ENCODE measurements around the gene RYR3. TPM values are rescaled to one million over a fixed set of nuclear protein-coding genes. Genes with fewer than 3 reads are reported as not detected.

Gene RYR3
- polyA plus RNA-seq, 1 donor (not counting 4 experiments of a cell fraction or from before 2014, with no cell fraction given): 0.04 TPM

DNA sequence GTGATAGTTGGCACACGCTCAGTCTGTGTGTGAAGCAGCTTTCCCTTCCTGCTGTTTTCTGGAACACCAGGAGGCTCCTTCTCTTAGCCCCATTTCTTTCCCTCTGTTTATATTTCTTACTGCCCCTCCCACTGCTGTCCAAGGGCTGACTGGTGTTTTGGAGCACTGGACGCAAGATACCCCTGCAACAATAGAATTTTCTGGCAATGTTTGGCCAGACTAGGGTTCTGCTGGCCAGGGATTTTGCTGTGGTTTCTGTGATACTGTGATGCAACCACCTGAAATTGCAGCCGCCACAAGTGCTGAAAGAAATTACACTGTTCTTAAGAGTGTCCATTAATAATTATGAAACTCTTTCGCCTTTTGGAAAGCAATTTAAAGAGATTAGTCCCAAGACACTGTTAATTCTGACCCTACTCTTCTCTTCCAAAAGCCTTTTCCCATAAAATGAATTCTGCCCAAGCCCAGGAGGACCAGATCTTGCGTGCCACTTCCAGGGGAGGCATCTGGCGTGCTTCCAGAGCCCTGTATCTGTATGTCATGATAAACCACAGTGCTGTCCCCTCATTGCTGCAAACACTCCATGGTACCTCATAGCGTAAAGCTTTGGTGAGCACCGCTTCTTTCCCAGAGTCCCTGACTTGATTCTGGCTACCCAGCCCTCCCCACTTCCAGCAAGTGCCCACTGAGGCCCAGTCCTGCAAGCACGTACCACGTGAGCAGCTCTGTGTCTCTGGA, 498.1 kb downstream of the RYR3 start:
- Histone ChIP-seq H4K20me1 (ENCODE audit: control insufficient read depth, extremely low read depth, insufficient read depth, low read length) (no peaks in the 10 kb centered on the region), H3K36me3 (ENCODE audit: control insufficient read depth in 2 of 2, extremely low read depth in 1 of 2, insufficient read depth in 2 of 2, low read length in 2 of 2) (no peaks in the 10 kb centered on the region), H3K27ac (ENCODE audit: control insufficient read depth, insufficient read depth, low read length) (no peak overlapping the region), H3K79me2 (ENCODE audit: control insufficient read depth, insufficient read depth, low read length) (no peaks in the 10 kb centered on the region), H3K9ac (ENCODE audit: control insufficient read depth, extremely low read depth, insufficient read depth, low read length) (no peak overlapping the region), H3K4me3 (ENCODE audit: control insufficient read depth in 2 of 3, extremely low read depth in 1 of 3, insufficient read depth in 2 of 3, low read depth in 1 of 3, low read length in 3 of 3) (no peak overlapping the region), H3K27me3 (ENCODE audit: control insufficient read depth, extremely low read depth, insufficient read depth, low read length) (no peaks in the 10 kb centered on the region), H3K9me3 (ENCODE audit: control insufficient read depth, low read depth, low read length) (no peaks in the 10 kb centered on the region), H3K4me1 (ENCODE audit: control insufficient read depth, extremely low read depth, insufficient read depth, low read length) (no peaks in the 10 kb centered on the region), H3K4me2 (ENCODE audit: control insufficient read depth, extremely low read depth, insufficient read depth, low read depth, low read length) (no peak overlapping the region), H3K9me1 (ENCODE audit: control insufficient read depth, extremely low read depth, insufficient read depth, low read length) (no peaks in the 10 kb centered on the region), H2AFZ (ENCODE audit: control insufficient read depth, low read length) (no peak overlapping the region)
- TF ChIP-seq EZH2 (IDR thresholded peaks at IDR 0.05; ENCODE audit: low read length): no peak
- TF ChIP-seq CTCF (optimal IDR thresholded peaks at IDR 0.05 in 1 of 3, IDR thresholded peaks at IDR 0.05 in 1 of 3, conservative IDR thresholded peaks at IDR 0.05 in 1 of 3; ENCODE audit: extremely low read depth in 1 of 3, insufficient read depth in 2 of 3, low read length in 3 of 3): no peak
- FAIRE-seq (no peak), DNase-seq (ENCODE audit: low read depth, low spot score) (no peak)
- dilution Hi-C loops (cut with MboI; ENCODE audit: extremely low pct_ligation_motif_present, low sequenced_read_pairs): no loop called here

GRCh38 chr15:33810073-33810595, 499.4 kb downstream of the RYR3 start:
- no peak overlapping the region for H3K4me2 ChIP-seq (ENCODE audit: control insufficient read depth, extremely low read depth, insufficient read depth, low read depth, low read length)
- no peaks in the 10 kb centered on the region for H3K9me1 ChIP-seq (ENCODE audit: control insufficient read depth, extremely low read depth, insufficient read depth, low read length)
- H3K9me3 ChIP-seq (ENCODE audit: control insufficient read depth, low read depth, low read length): no peaks in the 10 kb centered on the region
- no peak overlapping the region for H3K9ac ChIP-seq (ENCODE audit: control insufficient read depth, extremely low read depth, insufficient read depth, low read length)
- no peak for FAIRE-seq
- TF ChIP-seq CTCF (optimal IDR thresholded peaks at IDR 0.05 in 1 of 3, IDR thresholded peaks at IDR 0.05 in 1 of 3, conservative IDR thresholded peaks at IDR 0.05 in 1 of 3; ENCODE audit: extremely low read depth in 1 of 3, insufficient read depth in 2 of 3, low read length in 3 of 3): no peak
- TF ChIP-seq EZH2 (IDR thresholded peaks at IDR 0.05; ENCODE audit: low read length): no peak
- no peak overlapping the region for H3K4me3 ChIP-seq (ENCODE audit: control insufficient read depth in 2 of 3, extremely low read depth in 1 of 3, insufficient read depth in 2 of 3, low read depth in 1 of 3, low read length in 3 of 3)
- no peak for DNase-seq (ENCODE audit: low read depth, low spot score)
- dilution Hi-C loops (cut with MboI; ENCODE audit: extremely low pct_ligation_motif_present, low sequenced_read_pairs): no loop called here
- no peaks in the 10 kb centered on the region for H3K36me3 ChIP-seq (ENCODE audit: control insufficient read depth in 2 of 2, extremely low read depth in 1 of 2, insufficient read depth in 2 of 2, low read length in 2 of 2)
- H3K4me1 ChIP-seq (ENCODE audit: control insufficient read depth, extremely low read depth, insufficient read depth, low read length): no peaks in the 10 kb centered on the region
- no peaks in the 10 kb centered on the region for H3K27me3 ChIP-seq (ENCODE audit: control insufficient read depth, extremely low read depth, insufficient read depth, low read length)
- no peaks in the 10 kb centered on the region for H3K79me2 ChIP-seq (ENCODE audit: control insufficient read depth, insufficient read depth, low read length)
- H3K27ac ChIP-seq (ENCODE audit: control insufficient read depth, insufficient read depth, low read length): no peak overlapping the region
- no peaks in the 10 kb centered on the region for H4K20me1 ChIP-seq (ENCODE audit: control insufficient read depth, extremely low read depth, insufficient read depth, low read length)
- no peak overlapping the region for H2AFZ ChIP-seq (ENCODE audit: control insufficient read depth, low read length)
